HG02884 (cell line): Measurements from ENCODE around the gene OPHN1.

Experiments
- ATAC-seq: cut with Tn5 transposase; IDR thresholded peaks from one replicate; pipeline ENCODE4 v1.9.1; 2021; ENCODE audit warnings: mild to moderate bottlenecking, moderate library complexity; ENCODE audit not compliant: unreplicated experiment

OPHN1 gene

DNA sequence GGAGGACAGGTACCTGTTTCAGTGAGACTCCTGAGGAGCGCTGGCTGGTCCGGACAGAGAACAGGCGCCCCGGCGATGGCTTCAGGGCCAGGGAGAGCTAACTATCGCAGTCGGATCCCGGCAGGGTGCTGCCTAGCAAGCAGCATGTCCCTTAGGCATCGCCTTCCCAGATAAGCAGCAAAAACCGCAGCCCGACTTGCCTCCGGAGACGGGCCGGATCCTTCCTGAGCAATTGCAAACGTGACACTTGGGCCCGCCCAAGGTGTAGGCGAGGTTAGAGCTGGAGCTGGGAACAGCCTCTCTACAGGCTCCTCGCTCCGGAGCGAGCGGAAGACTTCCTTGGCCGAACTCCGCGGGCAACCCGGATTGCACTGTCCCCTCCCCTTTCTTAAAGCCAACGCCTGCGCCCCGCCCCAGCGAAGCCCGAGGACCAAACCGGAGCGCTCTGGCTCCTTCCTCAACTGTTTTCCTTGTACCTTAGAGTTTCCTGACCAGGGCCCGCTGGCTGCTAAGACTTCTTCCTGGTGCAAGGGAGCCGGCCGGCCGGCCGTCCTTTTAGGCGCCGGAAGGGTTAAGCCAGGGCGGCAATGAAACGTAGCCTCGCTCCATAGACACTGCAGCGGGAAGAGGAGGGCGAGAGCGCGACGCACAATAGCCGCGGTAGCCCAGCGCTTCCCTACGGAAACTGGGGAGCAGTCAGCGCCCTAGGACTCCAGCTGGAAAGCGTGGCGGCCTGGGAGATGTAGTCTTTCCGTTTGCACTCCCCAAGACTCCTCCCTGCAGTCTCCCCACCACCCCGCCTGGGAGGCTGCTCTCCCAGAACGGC, at the start of gene OPHN1:
Gene OPHN1, minus strand, starts transcription at position 341 of the 826 bp plus-strand sequence. CDS start 475 bp downstream, outside the sequence.
- ATAC-seq: no peak

DNA sequence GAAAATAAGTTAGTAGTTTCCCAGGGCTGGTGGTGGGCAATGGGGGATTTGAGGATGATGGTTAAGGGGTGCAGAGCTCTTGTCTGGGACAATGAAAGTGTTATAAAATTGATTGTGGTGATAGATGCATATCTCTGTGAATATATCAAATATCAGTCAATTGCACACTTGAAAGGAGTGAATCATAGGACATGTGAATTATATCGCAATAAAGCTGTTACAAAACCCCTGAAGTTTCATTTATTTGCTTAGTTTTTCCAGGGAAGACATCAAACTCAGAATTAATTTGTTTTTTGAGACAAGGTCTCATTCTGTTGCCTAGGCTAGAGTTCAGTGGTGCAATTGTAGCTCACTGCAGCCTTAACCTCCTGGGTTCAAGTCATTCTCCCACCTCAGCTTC, 47.7 kb upstream of the OPHN1 start:
- no peak for ATAC-seq

DNA sequence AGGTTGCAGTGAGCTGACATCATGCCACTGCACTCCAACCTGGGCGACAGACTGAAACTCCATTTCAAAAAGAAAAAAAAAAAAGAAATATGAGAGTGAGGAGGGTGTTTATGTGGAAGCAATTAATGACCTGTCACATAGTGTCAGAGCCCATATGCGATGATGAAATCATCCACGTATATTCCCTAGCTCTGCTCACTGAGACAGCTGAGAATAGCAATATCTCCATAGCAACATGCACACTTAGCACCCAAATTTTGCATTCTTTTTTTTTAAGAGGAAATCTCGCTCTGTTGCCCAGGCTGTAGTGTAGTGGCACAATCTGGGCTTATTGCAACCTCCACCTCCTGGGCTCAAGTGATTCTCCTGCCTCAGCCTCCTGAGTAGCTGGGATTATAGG, 31.5 kb upstream of the OPHN1 start:
- ATAC-seq: no peak

- ATAC-seq: no peak
These were observed 30.6 kb upstream of the OPHN1 start for GRCh38 chrX:68463880-68464279.

GRCh38 chrX:68462653-68463052, 29.4 kb upstream of the OPHN1 start:
- ATAC-seq: peak; percentile 76

GRCh38 chrX:68462197-68462596, 28.9 kb upstream of the OPHN1 start:
- ATAC-seq: no peak

- ATAC-seq: no peak
These were observed 28.3 kb upstream of the OPHN1 start for GRCh38 chrX:68461576-68461975.

- ATAC-seq: no peak
These were observed 27.8 kb upstream of the OPHN1 start for GRCh38 chrX:68461093-68461492.

GRCh38 chrX:68455151-68455510, 21.8 kb upstream of the OPHN1 start:
- no peak for ATAC-seq

DNA sequence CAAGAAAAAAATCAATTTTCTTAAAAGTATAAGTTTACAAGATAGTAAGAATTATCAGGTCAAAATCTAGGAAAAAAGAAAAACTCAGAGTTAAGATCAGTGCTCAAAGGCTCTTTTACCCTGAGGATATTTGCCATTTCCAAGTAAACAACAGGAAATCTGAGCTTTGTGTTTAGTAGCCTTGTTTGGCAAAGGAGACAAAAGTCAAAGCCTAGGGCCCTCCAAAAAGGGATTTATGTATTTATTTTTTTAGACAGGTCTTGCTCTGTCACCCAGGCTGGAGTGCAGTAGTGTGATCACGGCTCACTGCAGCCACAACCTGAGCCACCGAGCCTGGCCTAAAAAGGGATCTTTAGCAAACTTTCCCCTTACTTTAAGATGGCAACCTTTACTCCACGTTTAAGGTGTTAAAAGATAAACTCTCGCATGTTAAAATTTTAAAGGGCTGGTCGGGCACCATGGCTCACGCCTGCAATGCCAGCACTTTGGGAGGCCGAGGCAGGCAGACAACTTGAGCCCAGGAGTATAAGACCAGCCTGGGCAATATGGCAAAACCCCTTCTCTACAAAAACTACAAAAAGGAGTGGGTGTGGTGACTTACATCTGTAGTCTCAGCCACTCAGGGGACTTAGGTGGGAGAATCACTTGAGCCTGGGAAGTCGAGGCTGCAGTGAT, 21.3 kb upstream of the OPHN1 start:
- ATAC-seq: no peak

DNA sequence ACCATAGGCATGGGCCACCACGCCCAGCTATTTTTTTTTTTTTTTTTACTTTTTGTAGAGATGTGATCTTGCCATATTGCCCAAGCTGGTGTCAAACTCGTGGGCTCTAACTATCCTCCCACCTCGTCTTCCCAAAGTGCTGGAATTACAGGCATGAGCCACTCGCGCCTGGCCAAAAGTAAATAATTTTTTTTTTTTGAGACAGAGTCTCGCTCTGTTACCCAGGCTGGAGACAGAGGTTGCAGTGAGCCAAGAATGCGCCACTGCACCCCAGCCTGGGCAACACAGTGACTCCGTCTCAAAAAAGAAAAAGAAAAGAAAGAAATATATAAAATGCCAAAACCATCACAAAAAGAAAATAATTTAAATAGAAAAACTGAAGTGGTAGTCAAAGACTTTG, 18.4 kb upstream of the OPHN1 start:
- no peak for ATAC-seq

- peak; percentile 69 for ATAC-seq
These were observed 10.0 kb upstream of the OPHN1 start for GRCh38 chrX:68443155-68443868.

DNA sequence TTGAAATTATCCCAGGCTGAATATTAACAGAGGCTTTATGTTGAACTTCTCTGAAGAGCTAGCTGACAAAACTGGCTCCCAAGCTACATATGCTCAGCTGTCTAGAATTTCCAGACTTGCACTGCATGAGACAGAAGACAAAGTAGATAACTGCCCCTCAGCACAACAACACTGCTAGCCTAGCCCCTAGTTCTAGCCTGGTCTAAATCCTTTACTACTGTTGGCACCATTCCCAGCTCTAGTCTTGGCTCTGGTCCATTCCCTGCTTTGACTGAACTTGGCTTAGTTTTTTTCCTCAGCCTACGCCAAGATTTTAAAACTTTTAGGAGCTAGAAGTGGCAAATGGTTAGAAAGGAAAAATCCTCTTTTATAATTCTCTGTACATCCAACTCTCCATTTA, 7.6 kb upstream of the OPHN1 start:
- ATAC-seq: no peak

DNA sequence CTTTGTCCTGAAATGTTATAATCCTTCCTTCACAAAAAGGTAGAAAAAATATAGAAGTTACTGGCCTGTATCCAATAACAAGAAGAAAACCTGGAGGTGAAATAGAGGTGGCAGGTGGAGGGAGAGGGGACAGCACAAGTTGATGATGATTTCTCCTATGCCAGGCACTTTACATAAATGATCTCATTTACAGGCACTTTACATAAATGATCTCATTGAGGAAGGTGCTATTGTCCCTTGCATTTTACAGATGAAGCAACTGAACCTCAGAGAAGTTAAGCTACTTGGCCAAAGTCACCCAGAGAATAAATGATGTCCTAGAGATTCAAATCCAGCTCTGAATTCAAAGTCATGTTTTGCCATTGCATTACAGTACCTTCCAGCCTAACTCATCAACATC, 7.1 kb upstream of the OPHN1 start:
- no peak for ATAC-seq

GRCh38 chrX:68439341-68439740, 6.0 kb upstream of the OPHN1 start:
- no peak for ATAC-seq

DNA sequence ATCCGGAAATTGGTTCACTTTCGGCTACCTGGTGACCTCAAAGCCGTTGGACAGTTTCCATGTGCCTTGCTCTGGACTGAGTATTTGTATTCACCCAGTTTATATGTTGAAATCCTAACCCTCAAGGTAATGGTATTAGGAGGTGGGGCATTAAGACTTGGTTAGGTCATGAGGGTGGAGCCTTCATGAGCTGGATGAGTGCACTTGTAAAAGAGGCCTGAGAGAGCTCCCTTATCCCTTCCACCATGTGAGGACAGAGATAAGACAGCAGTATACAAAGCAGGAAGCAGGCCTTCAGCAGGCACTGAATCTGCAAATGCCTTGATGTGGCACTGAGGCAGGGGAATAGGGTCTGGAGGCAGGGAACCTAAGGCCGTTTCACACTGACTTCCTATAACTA, 5.3 kb upstream of the OPHN1 start:
- ATAC-seq: no peak

GRCh38 chrX:68433981-68434299, 645 bp upstream of the OPHN1 start:
- ATAC-seq: no peak

DNA sequence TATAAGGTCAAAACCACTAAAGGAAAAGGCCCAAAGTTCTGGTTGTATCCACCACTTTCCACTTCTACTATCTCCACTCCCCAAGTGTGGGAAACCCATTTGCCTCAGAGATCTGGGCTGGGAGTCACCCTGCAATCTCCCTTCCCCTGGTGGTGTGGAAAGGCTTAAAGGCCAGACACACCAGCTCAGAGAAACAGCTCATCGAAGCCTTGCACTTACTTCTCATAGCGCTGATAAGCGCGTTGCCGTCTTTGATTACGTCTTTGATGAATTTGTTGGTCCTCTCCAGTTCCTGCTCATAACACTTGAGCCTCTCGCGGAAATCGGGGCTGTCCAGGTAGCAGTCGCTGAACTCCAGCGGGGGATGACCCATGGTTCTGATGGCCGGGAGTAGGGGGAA, 647 bp downstream of the OPHN1 start:
- no peak for ATAC-seq

GRCh38 chrX:68431836-68432235, 1.5 kb downstream of the OPHN1 start:
- ATAC-seq: no peak

GRCh38 chrX:68429216-68429615, 4.1 kb downstream of the OPHN1 start:
- no peak for ATAC-seq

GRCh38 chrX:68428431-68428830, 4.9 kb downstream of the OPHN1 start:
- no peak for ATAC-seq

- ATAC-seq: no peak
These were observed 8.6 kb downstream of the OPHN1 start for GRCh38 chrX:68424719-68425118.
